Dermis blood vessel endothelial cell (primary cell): ENCODE data around the gene WBP11. TPM values are rescaled to one million over a fixed set of nuclear protein-coding genes. Genes with fewer than 3 reads are reported as not detected.

ENCODE experiments used
- DNase-seq: peaks from one replicate; pipeline ENCODE4 v3.0.0; 2010
- total RNA-seq: library from RNA; depleted of rRNA; stranded (reverse); fragments of >200 nt; gene quantifications from 2 replicates; pipeline ENCODE4 v1.2.3, GENCODE V29; 2014

WBP11 gene
- 9.5 and 17.4 TPM in 2 replicates for total RNA-seq

GRCh38 chr12:14803011-14803829 lies at the start of gene WBP11, which contains the start of gene C12orf60:
Gene WBP11 (minus strand): TSS chr12:14803478. CDS start chr12:14801383, 2,095 bp downstream.
Gene C12orf60 (plus strand): TSS chr12:14803670. CDS start chr12:14822936, 19,266 bp downstream.
- peak; percentile 99 for DNase-seq

GRCh38 chr12:14852880-14853279 lies 49.6 kb upstream of the WBP11 start:
- DNase-seq = no peak

DNA sequence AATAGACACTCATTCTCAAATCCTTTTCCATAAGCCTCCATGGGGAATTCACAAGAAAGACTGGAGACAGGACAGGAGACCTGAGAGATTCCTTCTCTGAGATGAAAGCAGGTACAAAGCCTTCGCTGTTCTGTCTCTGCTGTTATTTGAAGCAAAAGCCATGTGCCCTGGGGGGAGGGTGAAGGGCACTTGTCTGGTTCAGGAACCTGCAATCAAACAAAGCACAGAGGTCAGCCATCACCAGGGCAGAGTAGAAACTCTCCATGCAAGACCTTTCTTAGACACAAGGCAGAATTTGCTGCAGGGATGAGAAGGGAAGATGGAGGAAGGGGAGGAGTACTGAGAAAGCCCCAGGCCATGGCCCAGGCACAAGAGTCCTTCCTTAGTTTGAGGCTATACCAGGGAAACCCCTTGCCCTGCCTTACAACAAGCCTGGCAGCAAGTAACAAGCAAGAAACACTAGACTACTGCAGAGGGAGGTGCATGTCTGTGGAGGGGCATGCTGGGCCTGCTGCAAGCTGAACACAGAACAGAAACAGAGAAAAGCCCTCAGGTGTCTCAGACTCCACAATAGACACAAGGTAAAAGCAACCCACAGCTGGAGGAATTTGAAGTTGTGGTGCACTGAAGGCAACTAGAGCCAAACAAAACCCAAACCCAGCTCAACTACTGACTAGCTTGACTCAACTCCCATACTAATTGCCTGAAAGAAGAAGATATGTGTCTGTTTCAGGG lies 47.8 kb upstream of the WBP11 start:
- DNase-seq = no peak

DNA sequence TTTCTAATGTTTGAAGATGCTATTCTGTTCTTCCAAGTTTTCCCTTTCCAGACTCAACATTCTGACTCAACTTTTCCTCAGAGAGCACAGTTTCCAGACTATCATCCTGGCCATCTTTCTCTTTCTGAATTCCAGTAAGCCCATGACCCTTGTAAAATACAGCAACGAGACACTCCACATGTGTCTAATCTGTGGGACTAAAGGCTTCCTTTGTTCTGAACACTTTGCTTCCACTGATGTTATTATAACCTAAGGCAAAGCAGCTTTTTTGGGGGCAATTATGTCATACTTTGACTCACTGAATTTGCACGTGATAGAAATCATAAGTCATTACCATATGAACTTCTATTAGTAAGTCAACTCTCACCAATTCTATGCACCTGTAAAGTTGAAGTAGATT lies 46.4 kb upstream of the WBP11 start:
- peak; percentile 54 for DNase-seq

DNA sequence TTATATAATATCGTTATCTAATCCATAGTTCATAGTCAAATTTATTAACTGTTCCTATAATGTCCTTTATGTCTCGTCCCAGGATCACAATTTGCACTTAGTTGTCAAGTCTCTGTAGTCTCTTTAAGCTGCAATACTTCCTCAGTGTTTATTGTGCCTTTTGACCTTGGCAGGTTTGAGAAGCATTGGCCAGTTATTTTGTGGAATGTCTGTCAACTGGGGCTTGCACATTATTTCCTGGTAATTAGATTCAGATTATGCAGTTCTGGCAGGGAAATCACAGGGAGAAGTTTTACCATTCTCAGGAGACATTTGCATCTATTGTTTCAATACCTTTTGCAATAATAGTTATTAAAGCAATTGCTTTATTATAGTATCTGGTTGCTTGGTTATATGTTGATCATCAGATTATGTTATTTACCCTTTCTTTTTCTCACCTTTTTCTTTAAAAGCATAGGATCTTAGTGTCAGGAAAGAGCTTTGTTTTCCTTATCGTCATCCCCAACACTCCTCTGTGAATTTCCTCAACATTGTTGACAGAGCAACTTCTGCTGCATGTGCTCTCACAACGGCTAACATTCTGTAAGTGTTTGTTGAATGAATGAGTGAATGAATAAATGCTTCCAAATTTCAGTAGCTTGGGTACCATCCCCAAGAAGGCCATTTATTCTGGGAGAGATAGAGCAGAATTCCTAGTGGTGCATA lies 43.8 kb upstream of the WBP11 start:
- peak; percentile 72 for DNase-seq

DNA sequence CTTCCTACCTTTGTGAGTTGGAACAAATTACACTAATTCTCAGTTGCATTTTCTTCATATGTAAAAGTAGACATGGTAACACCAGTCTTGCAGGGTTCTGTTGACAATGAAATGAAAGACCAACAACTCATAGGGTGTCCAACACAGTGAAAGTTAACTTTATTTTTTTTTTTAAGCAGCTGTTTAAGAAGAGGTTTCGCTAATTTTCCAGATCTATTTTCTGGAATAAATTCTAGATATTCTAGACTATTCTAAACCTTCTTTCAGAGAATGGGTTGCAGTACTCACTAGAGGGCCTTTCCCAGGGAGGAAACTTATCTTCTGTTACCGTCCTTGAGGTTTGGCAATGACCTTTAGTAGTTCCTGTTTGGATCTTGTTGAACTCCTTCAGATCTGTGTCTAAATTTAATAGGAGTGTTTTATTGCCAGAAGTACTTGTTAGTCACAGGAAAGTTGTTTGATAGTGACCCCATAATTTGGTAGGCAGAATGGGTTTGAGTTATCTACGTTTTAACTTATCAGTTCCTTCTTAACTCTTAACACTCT lies 42.8 kb upstream of the WBP11 start:
- peak; percentile 40 for DNase-seq

DNA sequence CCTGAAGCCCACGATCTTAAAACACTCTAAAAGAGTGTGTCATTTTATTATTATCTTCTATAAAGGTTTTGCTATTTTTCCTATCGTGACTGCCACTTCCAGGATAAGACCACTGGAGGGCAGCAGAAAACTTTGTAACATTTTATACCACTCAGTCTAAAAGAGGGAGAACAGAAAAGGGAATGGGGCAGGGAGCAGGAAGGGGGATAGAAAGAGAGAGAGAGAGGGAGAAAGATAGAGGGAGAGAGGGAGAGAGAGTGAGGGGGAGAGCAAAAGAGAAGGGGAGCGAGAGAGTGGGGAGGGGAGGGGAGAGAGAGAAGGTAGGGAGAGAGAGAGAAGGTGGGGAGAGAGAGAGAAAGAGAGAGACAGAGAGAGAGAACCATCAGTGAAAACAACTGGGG lies 42.1 kb upstream of the WBP11 start:
- peak; percentile 76 for DNase-seq

- no peak for DNase-seq
Measured at GRCh38 chr12:14844401-14844800, 41.1 kb upstream of the WBP11 start.

DNA sequence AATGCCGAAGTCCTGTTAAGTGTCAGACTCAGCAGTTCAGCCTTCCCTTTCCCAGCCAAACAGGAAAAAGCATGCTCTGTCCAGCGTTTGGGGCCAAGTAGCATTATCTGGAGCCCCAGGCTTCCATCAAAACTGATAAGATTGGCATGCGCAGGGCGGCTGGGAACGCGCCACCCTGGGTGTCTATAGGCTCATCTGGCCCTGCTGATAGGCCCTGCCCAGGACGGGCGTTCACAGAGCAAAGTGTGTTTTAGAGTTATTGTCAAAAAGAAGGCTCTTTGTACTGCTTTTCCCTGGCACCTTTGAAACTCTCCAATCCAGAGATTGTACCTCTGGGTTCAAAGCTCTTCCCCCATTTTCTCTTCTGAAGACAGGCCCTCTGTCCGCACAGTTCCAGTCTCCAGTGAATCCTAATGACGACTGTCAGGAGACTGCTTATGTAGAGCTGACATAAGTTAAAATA lies 40.2 kb upstream of the WBP11 start, which contains the start of gene ART4:
Gene ART4, minus strand, starts transcription at position 102 of the 463 bp plus-strand sequence. CDS start 413 bp downstream, outside the sequence.
- DNase-seq = peak; percentile 75

DNA sequence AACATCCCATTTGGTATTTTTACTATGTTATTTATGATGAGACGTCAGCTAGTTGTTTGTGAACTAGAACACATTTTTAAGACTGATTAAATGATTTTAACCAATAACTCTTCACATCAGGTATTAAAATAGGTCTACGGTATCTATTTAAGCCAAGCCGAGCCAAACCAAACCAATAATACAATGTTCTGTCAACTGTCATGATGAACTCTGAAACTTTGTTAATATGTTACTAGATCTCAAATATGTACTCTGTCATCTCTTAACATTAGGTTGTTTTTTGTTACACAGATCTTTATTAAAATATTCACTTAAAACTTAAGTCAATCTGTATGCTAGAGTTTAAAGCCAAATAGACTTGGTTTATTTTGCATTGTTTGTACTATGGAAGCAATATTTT lies 39.0 kb upstream of the WBP11 start:
- no peak for DNase-seq

DNA sequence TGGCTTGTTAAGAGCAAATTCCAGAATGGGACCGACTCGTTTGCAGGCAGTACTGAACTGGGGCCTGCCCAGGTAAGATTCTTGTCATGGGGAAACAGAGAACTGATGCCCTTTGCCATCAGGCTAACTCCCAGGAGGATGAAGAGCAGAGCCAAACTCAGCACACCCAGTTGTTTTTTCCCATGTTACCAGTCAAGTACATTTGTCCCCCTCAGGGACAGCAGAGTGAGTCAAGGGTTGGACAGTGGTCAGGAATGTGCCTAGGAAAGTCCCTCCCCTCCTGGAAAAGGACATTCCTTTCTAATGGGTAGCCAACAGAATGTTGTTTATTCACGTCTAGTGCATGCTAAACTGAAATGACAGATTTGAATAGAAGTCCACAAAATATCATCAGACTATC lies 38.5 kb upstream of the WBP11 start:
- DNase-seq = peak; percentile 80

- DNase-seq = no peak
Measured at GRCh38 chr12:14840616-14841015, 37.3 kb upstream of the WBP11 start.

GRCh38 chr12:14839262-14839661 lies 36.0 kb upstream of the WBP11 start:
- no peak for DNase-seq

GRCh38 chr12:14836336-14837210 lies 33.3 kb upstream of the WBP11 start:
- peak; percentile 81 for DNase-seq

DNA sequence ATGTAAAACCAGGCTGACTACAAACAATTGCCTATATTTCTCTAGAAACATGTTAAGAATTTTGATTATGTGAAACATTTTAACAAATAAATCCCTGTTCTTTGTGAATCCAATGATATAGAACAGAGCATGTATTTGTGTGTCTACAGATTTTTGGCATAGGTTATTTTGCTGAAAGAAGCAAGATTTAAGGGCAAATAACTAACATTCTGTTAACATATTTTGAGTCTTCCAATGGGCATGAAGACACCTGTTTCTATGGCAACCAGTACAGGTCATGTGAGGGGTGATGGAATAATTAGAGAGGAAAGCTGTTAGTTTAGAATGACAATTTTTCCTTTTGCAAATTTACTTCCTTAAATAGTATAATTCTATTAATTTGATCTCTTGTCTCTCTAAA lies 31.2 kb upstream of the WBP11 start:
- DNase-seq = peak; percentile 23

DNA sequence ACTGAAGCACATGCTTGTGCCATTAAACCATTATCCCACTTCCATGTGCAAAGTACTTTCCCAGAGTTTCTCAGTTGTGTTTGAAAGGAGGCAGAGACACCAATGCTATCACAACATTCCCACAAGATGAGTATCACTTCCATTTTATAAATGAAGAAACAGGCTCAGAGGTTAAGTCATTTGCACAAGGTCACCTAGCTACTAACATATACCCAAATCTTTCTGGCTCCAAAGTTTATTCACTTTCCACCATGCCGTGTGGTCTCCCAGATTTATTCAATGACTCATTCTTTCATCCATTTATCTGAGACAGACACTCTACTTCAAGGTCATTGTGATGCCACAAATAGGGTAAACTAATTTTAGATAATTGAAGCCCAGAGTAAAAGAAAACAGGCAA lies 30.7 kb upstream of the WBP11 start:
- no peak for DNase-seq

- no peak for DNase-seq
Measured at GRCh38 chr12:14833336-14833735, 30.1 kb upstream of the WBP11 start.

DNA sequence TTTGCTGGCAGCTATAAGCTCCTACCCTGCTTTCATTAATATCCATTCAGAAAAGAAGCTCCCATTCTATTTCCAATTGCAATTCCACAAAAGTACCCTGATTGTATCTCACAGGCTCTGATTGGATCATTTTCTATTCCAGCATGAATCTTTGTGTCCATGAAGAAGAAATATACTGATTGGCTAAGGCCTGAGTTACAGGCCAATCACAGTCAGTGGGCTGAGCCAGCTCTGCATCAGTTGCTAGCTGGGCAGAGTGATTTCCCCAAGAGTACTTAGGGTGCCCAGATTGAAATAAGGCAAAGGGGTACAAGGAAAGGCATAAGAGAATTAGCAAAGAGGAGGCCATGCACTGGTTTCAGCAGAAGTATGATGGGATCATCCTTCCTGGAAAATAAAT lies 25.6 kb upstream of the WBP11 start:
- peak; percentile 27 for DNase-seq

- DNase-seq = no peak
Measured at GRCh38 chr12:14827043-14827442, 23.8 kb upstream of the WBP11 start.

- DNase-seq = no peak
Measured at GRCh38 chr12:14826491-14826890, 23.2 kb upstream of the WBP11 start.

- no peak for DNase-seq
Measured at GRCh38 chr12:14825256-14825655, 22.0 kb upstream of the WBP11 start.
